Neuronal stem cell (in vitro differentiated cells): ENCODE results near the gene KRTAP5-2.

ENCODE experiments used
- DNase-seq: peaks from one replicate; pipeline ENCODE4 v3.0.0-alpha.2; 2013; ENCODE audit warnings: low spot score
- H2AFZ ChIP-seq: one replicate; pipeline ENCODE4 v1.6.1; 2013; ENCODE audit warnings: mild to moderate bottlenecking, low read length, inconsistent platforms
- H2AK5ac ChIP-seq: 2 replicates; pipeline ENCODE4 v1.6.1; 2013; ENCODE audit warnings: low read depth, mild to moderate bottlenecking, inconsistent platforms, low read length, moderate library complexity, mixed read lengths
- H2BK120ac ChIP-seq: 2 replicates; pipeline ENCODE4 v1.6.1; 2013; ENCODE audit warnings: low read depth, mild to moderate bottlenecking, inconsistent platforms, low read length, moderate library complexity, mixed read lengths
- H2BK12ac ChIP-seq: one replicate; pipeline ENCODE4 v1.6.1; 2013; ENCODE audit warnings: low read length, inconsistent platforms
- H2BK15ac ChIP-seq: 2 replicates; pipeline ENCODE4 v1.6.1; 2013; ENCODE audit warnings: mild to moderate bottlenecking, low read length, inconsistent platforms, mixed read lengths
- H2BK5ac ChIP-seq: one replicate; pipeline ENCODE4 v1.6.1; 2013; ENCODE audit warnings: inconsistent platforms, mild to moderate bottlenecking, low read length, moderate library complexity
- H3K14ac ChIP-seq: one replicate; pipeline ENCODE4 v1.6.1; 2013; ENCODE audit warnings: low read length, inconsistent platforms
- H3K18ac ChIP-seq: 2 replicates; pipeline ENCODE4 v1.6.1; 2013; ENCODE audit warnings: low read length, inconsistent platforms
- H3K23ac ChIP-seq: 2 replicates; pipeline ENCODE4 v1.6.1; 2013; ENCODE audit warnings: low read depth, mild to moderate bottlenecking, mixed read lengths, low read length, inconsistent platforms; ENCODE audit not compliant: poor library complexity
- H3K27ac ChIP-seq: replicated peaks from 3 replicates; pipeline ENCODE4 v1.5.1; 2013; ENCODE audit warnings: low read length, inconsistent platforms
- H3K27me3 ChIP-seq, 3 experiments: 2 replicates each; pipeline ENCODE4 v1.6.1; 2013; ENCODE audit warnings: low read length in 3 of 3, mild to moderate bottlenecking in 2 of 3, inconsistent platforms in 1 of 3, low read depth in 1 of 3, mixed read lengths in 1 of 3, moderate library complexity in 1 of 3; ENCODE audit not compliant: control insufficient read depth in 3 of 3, insufficient read depth in 3 of 3
- H3K36me3 ChIP-seq, 2 donors: replicated peaks in 1 of 2; 2 replicates each; pipeline ENCODE4 v1.6.1; 2013; ENCODE audit warnings: low read length in 2 of 2; ENCODE audit not compliant: control insufficient read depth in 2 of 2, insufficient read depth in 2 of 2
- H3K4ac ChIP-seq: 2 replicates; pipeline ENCODE4 v1.6.1; 2013; ENCODE audit warnings: inconsistent platforms, mild to moderate bottlenecking, low read length, moderate library complexity
- H3K4me1 ChIP-seq, 2 donors: 1 replicate in 1 of 2; 2 replicates in 1 of 2; pipeline ENCODE4 v1.6.1; 2013; ENCODE audit warnings: low read length in 2 of 2, low read depth in 1 of 2; ENCODE audit not compliant: control insufficient read depth in 2 of 2, insufficient read depth in 1 of 2
- H3K4me2 ChIP-seq: one replicate; pipeline ENCODE4 v1.6.1; 2013; ENCODE audit warnings: mild to moderate bottlenecking, low read length, inconsistent platforms; ENCODE audit not compliant: insufficient read depth, poor library complexity, severe bottlenecking
- H3K4me3 ChIP-seq, 2 donors: 2 replicates each; pipeline ENCODE4 v1.5.1; 2013; ENCODE audit warnings: low read length in 2 of 2, mild to moderate bottlenecking in 2 of 2, inconsistent platforms in 1 of 2, moderate library complexity in 1 of 2
- H3K79me1 ChIP-seq: one replicate; pipeline ENCODE4 v1.6.1; 2013; ENCODE audit warnings: low read depth, mild to moderate bottlenecking, inconsistent platforms, low read length, moderate library complexity
- H3K9ac ChIP-seq: one replicate; pipeline ENCODE4 v1.6.1; 2013; ENCODE audit warnings: mild to moderate bottlenecking, low read depth, low read length, inconsistent platforms; ENCODE audit not compliant: poor library complexity
- H3K9me3 ChIP-seq, 2 donors: replicated peaks in 1 of 2; 2 replicates each; pipeline versions ENCODE3 to v1.6.1; 2013; ENCODE audit warnings: low read length in 2 of 2, mild to moderate bottlenecking in 2 of 2, inconsistent platforms in 1 of 2, low read depth in 1 of 2, mixed read lengths in 1 of 2, moderate library complexity in 1 of 2; ENCODE audit not compliant: control insufficient read depth in 2 of 2, insufficient read depth in 1 of 2
- H4K8ac ChIP-seq: one replicate; pipeline ENCODE4 v1.6.1; 2013; ENCODE audit warnings: low read depth, mild to moderate bottlenecking, inconsistent platforms, low read length, moderate library complexity
- H4K91ac ChIP-seq: one replicate; pipeline ENCODE4 v1.6.1; 2013; ENCODE audit warnings: low read length, low read depth, mild to moderate bottlenecking, inconsistent platforms; ENCODE audit not compliant: poor library complexity
- WGBS, 2 donors: extraction: QIAGEN DNeasy Blood & Tissue Kit; methylation state at CpG; one replicate each; pipeline ENCODE4 v1.1.7; 2013; ENCODE audit warnings: missing lambda C conversion rate in 2 of 2, mixed read lengths in 1 of 2; ENCODE audit not compliant: insufficient read length in 2 of 2, insufficient replicate concordance in 1 of 2; ENCODE audit errors: extremely low coverage in 2 of 2; 5-methylcytosine and 5-hydroxymethylcytosine counted together

Gene KRTAP5-2

GRCh38 chr11:1631066-1631568 lies 33.0 kb upstream of the KRTAP5-2 start:
- no CpG with 5 or more reads among the region's 13 CpGs for WGBS, 2 donors
- H3K9ac ChIP-seq, result no peak overlapping the region
- H2BK120ac ChIP-seq, result no peak overlapping the region
- no peak for DNase-seq
- no peak overlapping the region for H2BK5ac ChIP-seq
- H3K4me2 ChIP-seq, result no peak overlapping the region
- no peak overlapping the region for H4K8ac ChIP-seq
- no peak overlapping the region for H3K27ac ChIP-seq
- H2AK5ac ChIP-seq, result no peak overlapping the region
- H3K14ac ChIP-seq, result no peak overlapping the region
- no peak overlapping the region for H2BK12ac ChIP-seq
- H3K4me1 ChIP-seq, result no peaks in the 10 kb centered on the region
- H3K4me3 ChIP-seq, result no peak overlapping the region
- no peaks in the 10 kb centered on the region for H3K79me1 ChIP-seq
- H2BK15ac ChIP-seq, result no peak overlapping the region
- H3K23ac ChIP-seq, result no peak overlapping the region
- no peaks in the 10 kb centered on the region for H3K36me3 ChIP-seq
- H3K9me3 ChIP-seq, result no peaks in the 10 kb centered on the region
- H2AFZ ChIP-seq, result no peak overlapping the region
- no peak overlapping the region for H4K91ac ChIP-seq
- no peak overlapping the region for H3K4ac ChIP-seq
- H3K18ac ChIP-seq, result no peak overlapping the region
- peaks cover 0 to 31% (median 0%) of the 10 kb centered on the region in 3 experiments for H3K27me3 ChIP-seq

DNA sequence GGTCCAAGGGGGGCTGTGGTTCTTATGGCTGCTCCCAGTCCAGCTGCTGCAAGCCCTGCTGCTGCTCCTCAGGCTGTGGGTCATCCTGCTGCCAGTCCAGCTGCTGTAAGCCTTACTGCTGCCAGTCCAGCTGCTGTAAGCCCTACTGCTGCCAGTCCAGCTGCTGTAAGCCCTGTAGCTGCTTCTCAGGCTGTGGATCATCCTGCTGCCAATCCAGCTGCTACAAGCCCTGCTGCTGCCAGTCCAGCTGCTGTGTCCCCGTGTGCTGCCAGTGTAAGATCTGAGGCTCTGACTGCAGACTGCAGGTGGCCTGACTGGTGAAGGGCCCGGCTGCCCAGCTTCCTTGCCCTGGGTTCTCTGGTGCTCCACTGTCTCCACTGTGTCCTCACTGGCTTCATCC lies 32.2 kb upstream of the KRTAP5-2 start:
- H3K4ac ChIP-seq, result no peak overlapping the region
- no peak overlapping the region for H2BK5ac ChIP-seq
- H3K23ac ChIP-seq, result no peak overlapping the region
- no peak overlapping the region for H3K27ac ChIP-seq
- H2BK15ac ChIP-seq, result no peak overlapping the region
- no peak for DNase-seq
- no CpG with 5 or more reads among the region's 2 CpGs for whole genome bisulfite sequencing, 2 donors
- peak overlapping the region; percentile 58 for H3K14ac ChIP-seq
- H3K4me3 ChIP-seq, result no peak overlapping the region
- no peak overlapping the region for H4K91ac ChIP-seq
- H3K4me1 ChIP-seq, result no peaks in the 10 kb centered on the region
- no peaks in the 10 kb centered on the region for H3K79me1 ChIP-seq
- no peak overlapping the region for H2BK12ac ChIP-seq
- H2BK120ac ChIP-seq, result no peak overlapping the region
- H2AK5ac ChIP-seq, result peak overlapping the region; percentile 42
- H4K8ac ChIP-seq, result no peak overlapping the region
- peaks cover 0 to 38% (median 0%) of the 10 kb centered on the region in 3 experiments for H3K27me3 ChIP-seq
- no peak overlapping the region for H3K4me2 ChIP-seq
- no peaks in the 10 kb centered on the region for H3K9me3 ChIP-seq
- peak overlapping the region; percentile 65 for H3K9ac ChIP-seq
- no peaks in the 10 kb centered on the region for H3K36me3 ChIP-seq
- H2AFZ ChIP-seq, result no peak overlapping the region
- H3K18ac ChIP-seq, result peak overlapping the region; percentile 30

GRCh38 chr11:1629326-1630185 lies 31.5 kb upstream of the KRTAP5-2 start, which contains the start of gene KRTAP5-5:
Gene KRTAP5-5, plus strand, starts transcription at chr11:1629775. Its CDS starts 66 bp downstream, at chr11:1629841.
- no peak within 1 kb of the TSS for H3K27ac ChIP-seq
- no peak within 1 kb of the TSS for H3K4me2 ChIP-seq
- no peak within 1 kb of the TSS for H3K23ac ChIP-seq
- no peak within 1 kb of the TSS for H2BK120ac ChIP-seq
- peaks cover 0 to 1% of the 10 kb centered on the region in 2 donors for H3K4me1 ChIP-seq
- H3K9me3 ChIP-seq, result no peaks in the 10 kb centered on the region
- no peaks in the 10 kb centered on the region for H3K36me3 ChIP-seq
- no peak within 1 kb of the TSS for H3K4me3 ChIP-seq
- H2AFZ ChIP-seq, result peak within 1 kb of the TSS; percentile 75
- peak within 1 kb of the TSS; percentile 55 for H3K18ac ChIP-seq
- no CpG with 5 or more reads among the region's 26 CpGs for WGBS, 2 donors
- no peak within 1 kb of the TSS for H4K8ac ChIP-seq
- no peak within 1 kb of the TSS for H4K91ac ChIP-seq
- peaks cover 0 to 44% (median 0%) of the 10 kb centered on the region in 3 experiments for H3K27me3 ChIP-seq
- no peaks in the 10 kb centered on the region for H3K79me1 ChIP-seq
- no peak within 1 kb of the TSS for H2BK15ac ChIP-seq
- no peak within 1 kb of the TSS for H3K4ac ChIP-seq
- peak within 1 kb of the TSS; percentile 42 for H2AK5ac ChIP-seq
- peak within 1 kb of the TSS; percentile 65 for H3K9ac ChIP-seq
- H2BK12ac ChIP-seq, result no peak within 1 kb of the TSS
- no peak for DNase-seq
- H3K14ac ChIP-seq, result peak within 1 kb of the TSS; percentile 58
- H2BK5ac ChIP-seq, result no peak within 1 kb of the TSS
